Measurements from ENCODE around the gene OR1F1.
A peak's percentile ranks its signal among the peaks of the same experiment; 100 is the strongest.

OR1F1 gene

DNA sequence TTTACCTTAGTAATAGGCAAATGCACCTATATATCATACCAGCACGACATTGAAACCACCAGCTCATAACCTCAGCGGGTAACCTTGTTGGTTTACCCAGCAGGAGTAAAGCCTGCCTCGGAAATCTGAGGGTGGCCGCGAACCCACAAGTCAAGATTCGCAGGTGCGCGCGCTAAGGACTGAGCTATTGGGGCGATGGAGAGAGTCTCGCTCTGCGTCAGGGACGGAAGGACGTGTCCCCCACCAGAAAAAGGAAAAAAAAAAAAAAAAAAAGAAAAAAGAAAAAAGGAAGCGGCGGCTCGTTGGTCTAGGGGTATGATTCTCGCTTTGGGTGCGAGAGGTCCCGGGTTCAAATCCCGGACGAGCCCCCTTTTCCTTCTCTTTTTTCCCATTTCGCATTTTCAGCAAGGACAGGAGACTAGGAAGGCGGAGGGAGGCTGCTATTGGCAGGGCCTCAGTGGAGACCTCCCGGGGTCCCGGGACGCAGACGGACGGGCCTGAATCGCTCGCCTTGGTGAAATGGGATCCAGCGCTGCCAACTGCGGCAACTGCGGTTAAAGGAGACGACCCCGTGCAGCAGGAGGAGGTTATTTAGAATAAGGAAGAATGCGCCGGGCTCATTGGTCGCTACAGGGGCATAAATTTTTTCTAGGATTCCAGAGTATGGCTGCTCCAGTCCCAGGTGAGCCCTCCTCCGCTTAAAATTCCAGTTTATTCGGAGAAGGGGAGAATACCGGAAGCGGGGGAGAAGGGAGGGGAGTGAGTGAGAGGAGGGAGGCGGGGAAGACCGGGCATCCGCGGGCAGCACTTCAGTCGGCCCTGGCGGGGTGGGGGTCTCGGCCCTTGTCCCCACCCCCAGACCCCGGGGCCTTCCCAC lies at the start of gene OR1F1:
Gene OR1F1 (plus strand): TSS at position 407 of the 877 bp plus-strand sequence.
- peak; percentile 84 for DNase-seq

DNA sequence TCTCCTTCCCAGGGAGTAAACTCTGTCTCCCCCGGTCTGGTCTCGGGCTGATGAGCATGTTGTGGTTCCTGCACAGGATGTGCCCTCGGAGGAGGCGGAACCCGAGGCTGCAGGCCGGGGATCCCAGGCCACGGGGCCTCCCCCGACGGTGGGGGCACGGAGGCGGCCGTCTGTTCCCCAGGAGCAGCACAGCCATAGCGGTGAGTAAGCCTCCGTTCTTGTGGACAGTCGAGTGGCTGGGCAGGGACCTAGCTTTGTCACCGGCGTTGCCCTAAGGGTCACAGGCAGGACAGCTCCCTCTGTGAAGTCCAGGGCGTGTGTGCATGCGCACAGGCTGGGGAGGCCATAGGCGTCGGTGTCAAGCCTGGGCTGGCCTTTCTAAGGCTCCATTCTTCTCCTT lies 49.7 kb upstream of the OR1F1 start:
- DNase-seq: no peak

DNA sequence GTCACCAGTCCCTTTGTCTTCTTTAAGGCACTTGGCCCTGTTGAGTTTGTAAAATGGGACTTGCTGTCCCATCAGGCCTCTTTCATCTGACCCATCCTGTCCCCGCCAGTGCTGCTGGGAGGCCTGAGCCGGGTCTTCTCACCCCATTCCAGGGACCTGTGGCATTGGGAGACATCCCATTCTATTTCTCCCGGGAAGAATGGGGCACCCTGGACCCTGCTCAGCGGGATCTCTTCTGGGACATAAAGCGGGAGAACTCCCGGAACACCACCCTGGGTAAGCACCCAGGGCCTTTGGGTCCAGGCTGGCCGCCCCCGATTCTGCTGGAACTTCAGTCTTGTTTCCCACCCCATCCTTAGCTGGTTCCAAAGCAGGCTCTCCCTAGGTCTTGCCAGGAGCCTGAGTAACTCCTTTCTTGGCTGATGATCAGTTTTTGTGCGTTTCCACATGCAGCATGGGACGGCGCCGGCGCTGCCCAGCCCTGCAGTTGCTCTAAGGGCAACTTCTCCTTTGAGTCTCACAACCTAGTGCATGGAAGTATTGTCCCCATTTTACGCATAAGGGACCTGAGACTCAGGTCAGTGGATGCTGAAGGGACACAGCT lies 49.1 kb upstream of the OR1F1 start:
- no peak for DNase-seq

DNA sequence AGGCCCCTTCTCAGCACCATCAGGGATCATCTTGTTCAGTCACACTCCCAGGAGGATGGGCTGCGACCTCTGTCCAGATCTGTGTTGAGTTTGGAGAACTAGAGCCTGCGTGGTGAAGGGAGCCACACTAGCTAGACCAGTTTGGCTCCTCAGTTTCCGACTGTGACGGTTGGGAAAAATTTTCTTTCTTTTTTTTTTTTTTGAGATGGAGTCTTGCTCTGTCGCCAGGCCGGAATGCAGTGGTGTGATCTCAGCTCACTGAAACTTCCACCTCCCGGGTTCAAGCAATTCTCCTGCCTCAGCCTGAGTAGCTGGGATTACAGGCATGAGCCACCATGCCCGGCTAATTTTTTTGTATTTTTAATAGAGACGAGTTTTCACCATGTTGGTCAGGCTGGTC lies 48.4 kb upstream of the OR1F1 start:
- peak; percentile 29 for DNase-seq

DNA sequence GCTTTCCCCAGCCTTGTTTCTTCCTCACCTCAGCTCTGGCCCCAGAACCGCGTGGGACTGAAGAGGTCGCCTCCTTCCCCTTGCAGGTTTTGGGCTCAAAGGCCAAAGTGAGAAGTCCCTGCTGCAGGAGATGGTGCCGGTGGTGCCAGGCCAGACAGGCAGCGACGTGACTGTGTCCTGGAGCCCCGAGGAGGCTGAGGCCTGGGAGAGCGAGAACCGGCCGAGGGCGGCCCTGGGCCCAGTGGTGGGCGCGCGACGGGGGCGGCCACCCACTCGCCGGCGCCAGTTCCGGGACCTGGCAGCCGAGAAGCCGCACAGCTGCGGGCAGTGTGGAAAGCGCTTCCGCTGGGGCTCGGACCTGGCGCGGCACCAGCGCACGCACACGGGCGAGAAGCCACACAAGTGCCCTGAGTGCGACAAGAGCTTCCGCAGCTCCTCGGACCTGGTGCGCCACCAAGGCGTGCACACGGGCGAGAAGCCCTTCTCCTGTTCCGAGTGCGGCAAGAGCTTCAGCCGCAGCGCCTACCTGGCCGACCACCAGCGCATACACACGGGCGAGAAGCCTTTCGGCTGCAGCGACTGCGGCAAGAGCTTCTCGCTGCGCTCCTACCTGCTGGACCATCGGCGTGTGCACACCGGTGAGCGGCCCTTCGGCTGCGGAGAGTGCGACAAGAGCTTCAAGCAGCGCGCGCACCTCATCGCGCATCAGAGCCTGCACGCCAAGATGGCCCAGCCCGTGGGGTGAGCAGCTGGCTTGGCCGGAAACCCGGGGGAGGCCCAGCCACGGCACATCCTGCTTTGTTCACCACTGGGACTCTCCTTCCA lies 47.2 kb upstream of the OR1F1 start:
- no peak for DNase-seq

DNA sequence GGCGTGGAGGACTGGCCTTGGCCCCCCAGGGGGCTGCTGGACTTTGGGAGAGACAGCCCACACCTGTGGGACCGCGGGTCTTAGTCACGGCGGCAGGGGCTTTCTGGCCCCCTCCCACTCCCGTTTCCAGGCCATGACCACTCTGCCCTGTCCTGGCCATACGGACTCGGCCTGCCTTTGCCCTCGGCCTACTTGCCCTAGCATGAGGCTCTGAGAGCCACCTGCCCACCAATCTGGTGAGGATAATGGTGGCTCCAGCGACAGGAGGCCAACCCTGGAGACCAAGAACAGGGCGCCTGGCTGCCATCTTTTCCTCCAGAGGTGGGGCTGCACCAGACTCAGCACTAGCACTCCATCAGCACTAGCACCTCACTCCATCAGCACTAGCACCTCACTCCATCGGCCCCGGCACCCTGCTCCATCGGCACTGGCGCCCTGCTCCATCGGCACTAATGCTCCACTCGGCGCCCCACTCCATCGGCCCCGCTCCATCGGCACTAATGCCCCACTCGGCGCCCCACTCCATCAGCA lies 46.2 kb upstream of the OR1F1 start:
- no peak for DNase-seq

DNA sequence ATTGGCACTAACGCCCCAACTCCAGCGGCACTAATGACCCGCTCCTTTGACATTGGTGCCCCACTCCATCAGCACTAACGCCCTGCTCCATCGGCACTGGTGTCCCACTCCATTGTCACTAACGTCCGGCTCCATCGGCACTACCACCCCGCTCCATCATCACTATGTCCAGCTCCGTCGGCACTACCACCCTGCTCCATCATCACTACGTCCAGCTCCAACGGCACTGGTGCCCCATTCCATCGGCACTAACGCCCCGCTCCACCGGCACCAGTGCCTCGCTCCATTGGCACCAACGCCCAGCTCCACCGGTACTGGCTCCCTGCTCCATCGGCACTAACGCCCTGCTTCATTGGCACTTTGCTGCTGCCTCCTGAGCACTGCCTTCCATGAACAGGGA lies 45.7 kb upstream of the OR1F1 start:
- DNase-seq: no peak

DNA sequence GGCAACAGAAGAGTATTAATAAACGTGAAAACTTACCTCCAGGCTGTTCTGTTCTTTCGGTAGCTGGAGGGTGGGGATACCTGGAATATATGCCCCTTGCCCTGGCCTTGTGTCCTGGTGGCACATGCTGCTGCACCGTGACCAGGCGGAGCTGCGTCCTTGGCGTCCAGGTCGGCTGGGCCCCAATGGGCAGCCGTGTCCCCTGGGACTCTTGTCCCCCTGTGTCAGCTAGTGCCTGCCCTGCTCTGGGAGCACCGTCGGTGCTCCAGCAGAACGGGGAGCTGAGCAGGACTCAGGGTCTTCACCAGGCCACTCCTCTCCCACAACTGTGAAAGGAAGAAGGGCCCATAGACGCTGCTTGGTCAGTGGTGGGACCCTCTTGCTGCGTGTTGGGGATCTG lies 45.2 kb upstream of the OR1F1 start:
- DNase-seq: no peak

DNA sequence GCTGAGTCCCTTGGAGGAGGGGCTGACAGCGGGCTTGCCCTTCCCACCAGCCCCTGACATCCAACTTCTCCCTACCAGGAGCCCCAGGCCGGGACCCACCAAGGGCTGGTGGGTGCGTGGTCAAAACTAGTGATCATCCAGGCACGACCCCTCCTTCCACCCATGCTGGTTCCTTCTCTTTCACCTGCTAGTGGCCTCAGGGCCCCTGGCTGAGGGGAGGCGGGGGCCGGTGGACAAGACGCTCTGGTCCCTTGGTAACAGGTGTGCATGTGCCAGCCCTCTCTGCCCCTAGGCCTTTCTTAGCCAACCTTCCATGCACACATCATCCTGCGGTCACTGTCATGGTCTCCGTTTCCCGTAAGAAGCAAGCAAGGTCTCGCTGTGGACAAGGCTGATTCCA lies 44.8 kb upstream of the OR1F1 start:
- DNase-seq: no peak

DNA sequence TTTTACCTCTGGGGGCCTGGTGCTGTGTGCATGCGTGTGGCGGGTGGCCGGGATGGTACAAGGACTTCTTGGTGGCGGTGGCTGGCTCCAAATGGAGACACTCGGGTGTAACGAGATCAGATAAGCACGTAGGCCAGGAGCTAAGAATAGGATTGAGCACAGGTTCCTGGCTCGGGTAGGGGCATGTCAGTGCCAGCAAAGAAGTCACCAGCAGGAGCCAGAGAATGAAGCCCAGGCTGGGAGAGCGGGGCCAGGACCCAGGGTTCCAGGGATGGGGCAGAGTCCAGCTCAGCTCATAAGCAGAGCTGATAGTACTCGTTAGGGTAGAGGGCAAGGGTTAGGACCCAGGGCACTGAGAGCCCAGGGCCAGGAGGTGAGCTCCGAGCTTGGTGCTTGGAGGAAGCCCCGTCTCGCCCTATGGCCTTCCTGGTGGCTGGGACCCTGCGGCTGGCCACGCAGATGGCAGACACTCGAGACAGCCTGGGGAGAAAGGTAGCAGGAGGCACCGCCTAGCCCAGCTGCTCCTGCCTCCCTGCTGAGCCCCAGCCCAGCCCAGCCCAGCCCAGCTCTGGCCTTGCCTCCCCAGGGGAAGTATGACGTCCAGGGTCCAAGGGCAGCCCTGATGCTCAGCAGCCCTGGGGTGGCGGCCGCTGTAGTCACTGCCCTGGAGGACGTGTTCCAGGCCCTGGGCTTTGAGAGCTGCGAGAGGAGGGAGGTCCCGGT lies 44.2 kb upstream of the OR1F1 start:
- DNase-seq: no peak

DNA sequence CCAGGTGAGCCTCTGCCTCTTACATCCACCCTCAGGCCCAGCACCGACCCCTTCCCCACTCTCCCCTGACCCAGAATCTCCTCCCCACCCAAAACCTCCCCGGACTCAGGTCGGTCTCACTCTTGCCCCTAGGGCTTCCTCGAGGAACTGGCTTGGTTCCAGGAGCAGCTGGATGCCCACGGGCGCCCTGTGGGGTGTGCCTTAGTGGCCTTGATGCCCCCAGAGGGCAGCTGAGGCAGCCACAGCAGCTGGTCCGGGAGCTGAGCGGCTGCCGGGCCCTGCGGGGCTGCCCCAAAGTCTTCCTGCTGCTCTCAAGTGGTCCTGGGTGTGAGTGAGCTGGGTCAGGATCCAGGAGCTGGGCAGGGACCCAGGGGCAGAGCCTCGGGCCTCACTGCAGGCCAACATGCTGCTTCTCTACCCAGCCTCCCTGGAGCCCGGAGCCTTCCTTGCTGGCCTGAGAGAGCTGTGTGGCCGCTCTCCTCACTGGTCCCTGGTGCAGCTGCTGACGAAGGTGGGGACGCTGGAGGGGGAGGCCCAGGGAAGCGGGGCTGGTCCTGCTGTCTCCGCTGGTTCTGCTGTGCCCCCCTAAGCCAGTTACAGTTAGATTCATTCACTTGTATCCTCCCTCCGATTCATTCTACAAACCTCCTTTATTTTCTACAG lies 43.6 kb upstream of the OR1F1 start:
- no peak for DNase-seq

DNA sequence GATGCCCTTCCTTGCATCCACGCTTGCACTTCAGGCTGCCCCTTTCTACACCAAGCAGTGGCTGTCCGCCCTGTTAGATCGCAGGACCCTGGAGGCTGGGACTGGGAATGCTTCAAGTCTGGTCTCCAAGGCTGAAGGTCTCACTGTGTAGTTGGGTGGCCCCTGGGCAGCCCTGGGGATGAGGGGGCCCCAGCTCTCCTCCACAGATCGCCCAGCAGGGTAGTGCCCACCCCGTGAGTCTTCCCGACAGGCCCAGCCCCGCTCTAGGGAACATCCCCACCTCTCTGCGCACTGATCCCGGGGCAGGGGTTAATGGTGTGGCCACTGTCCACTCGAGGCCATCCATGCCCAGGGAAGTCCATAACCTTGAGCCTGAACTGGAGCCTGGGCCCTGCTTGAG lies 42.9 kb upstream of the OR1F1 start:
- DNase-seq: no peak

DNA sequence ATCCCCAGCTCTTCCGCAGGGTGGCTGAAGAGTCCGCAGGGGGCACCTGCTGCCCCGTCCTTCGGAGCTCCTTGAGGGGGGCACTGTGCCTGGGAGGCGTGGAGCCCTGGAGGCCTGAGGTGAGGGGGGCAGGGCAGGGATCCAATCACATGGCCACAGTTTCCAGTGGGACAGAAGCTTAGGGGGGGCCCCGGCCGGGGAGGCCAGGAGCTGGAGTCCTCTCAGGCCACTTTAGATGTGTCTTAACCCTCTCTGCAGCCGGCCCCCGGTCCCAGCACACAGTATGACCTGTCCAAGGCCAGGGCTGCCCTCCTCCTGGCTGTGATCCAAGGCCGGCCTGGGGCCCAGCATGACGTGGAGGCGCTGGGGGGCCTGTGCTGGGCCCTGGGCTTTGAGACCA lies 42.3 kb upstream of the OR1F1 start:
- no peak for DNase-seq

DNA sequence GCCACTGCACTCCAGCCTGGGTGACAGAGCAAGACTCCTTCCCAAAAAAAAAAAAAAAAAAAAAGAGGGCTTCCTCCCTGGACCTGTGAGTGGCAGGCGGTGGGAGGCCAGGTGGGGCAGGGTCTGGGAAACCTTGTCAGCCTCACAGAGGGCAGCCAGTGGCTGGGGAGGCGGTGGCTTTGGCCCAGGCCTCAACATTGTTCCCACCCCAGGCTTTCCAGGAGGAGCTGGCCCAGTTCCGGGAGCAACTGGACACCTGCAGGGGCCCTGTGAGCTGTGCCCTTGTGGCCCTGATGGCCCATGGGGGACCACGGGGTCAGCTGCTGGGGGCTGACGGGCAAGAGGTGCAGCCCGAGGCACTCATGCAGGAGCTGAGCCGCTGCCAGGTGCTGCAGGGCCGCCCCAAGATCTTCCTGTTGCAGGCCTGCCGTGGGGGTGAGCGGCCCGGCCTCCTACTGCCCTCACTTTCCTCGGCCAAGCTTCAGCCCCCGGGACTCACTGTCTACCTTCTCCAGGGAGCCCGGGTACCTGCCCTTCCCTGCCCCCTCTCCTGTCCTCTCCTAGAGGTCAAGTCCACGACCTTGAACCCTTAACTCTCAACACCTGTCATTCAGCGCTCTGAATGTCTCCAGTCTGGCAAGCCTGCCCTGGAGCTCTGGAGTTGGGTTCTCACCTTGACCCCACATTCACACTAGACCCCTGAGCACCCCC lies 40.8 kb upstream of the OR1F1 start:
- DNase-seq: no peak

DNA sequence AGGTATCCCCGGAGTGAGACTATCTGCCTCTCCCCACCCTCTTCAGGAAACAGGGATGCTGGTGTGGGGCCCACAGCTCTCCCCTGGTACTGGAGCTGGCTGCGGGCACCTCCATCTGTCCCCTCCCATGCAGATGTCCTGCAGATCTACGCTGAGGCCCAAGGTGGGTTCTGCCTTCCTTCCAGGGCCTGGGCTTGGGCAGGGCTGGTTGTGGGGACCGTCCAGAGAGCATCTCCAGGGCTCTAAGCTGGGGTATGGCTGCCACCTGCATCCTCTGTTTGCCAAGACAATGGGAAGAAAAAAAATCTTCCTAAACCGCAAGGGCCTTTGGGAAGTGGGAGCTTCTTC lies 40.3 kb upstream of the OR1F1 start:
- DNase-seq: no peak

DNA sequence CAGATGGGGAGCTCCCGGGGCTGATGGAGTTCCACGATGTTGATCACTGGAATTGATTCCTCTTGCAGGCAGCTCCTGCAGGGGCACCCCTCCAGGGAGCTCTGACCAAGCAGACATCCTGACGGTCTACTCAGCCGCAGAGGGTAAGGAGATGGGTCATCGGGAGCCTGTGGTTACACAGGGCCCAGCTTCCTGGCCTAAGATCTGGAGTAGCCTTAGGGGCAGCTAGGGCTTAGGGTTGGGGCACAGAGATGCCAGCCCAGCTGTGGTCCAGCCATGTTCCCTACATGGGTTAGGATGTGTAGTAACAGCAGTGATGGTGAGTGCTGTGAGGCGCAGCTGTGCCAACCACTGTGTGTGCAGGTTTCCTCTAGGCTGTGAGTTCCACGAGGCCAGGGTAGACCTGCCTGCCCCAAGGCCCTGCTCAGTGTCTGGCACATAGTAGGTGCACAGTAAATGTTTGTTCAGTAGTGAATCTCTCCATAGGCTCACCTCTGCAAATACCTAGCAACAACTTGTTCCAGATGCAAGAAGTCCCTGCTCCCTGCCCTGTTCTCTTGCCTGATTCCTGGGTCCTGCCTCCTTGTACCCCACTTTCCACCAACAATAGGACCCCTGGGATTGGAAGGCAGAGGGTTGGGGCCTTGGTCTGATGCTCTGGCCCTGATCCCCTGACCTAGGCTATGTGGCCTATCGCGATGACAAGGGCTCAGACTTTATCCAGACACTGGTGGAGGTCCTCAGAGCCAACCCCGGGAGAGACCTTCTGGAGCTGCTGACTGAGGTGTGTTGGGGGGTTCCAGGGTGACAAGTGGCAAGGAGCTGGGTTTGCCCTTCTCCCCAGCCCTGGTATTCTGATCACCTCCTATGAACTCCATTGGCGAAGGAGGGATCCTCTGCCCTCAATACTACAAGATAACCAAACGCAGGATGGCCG lies 39.5 kb upstream of the OR1F1 start:
- DNase-seq: no peak

DNA sequence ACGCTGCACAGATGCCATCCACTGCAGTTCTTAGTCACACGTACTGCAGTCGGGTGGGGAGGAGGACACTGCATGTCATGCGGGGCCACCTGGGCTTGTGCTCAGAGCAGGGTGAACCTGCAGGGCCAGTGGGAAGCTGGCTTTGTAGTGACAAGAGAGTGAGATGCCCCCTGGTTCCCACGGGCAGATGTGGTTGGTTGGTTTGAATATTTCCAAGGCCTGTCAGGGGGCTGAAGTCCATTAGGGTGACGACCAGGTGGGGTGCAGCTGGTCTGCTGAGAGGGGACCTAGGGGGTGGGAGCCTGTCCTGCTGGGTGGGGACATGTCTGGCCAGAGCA lies 38.8 kb upstream of the OR1F1 start:
- no peak for DNase-seq

DNA sequence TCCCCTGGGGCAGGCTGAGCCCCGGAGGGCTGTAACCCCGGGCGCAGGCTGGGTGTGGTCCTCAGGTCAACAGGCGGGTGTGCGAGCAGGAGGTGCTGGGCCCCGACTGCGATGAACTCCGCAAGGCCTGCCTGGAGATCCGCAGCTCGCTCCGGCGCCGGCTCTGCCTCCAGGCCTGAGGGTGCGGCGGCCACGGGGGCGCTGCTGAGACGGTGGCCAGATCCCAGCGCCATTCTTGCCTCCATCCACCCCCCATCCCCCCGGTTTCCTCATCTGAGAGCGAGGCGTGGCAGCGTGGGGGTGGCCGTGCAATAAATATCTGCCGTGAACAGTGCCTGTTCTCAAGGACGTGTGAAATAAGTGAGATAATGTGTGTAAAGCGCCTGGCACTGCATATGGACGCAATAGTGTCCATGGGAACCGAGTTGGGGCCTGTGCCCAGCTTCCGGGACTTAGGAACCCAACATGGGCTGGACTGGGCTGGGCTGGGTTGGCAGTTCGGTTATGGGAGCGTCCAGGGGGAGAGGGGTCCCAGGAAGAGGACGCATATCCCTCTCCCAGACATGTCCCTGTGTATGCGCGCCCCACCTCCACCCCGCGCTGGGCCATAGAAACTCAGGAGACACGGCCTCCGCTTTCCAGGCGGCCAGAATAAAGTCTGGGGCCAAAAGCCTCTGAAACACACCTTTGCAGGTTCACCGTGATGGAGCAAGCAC lies 38.2 kb upstream of the OR1F1 start:
- peak; percentile 70 for DNase-seq

DNA sequence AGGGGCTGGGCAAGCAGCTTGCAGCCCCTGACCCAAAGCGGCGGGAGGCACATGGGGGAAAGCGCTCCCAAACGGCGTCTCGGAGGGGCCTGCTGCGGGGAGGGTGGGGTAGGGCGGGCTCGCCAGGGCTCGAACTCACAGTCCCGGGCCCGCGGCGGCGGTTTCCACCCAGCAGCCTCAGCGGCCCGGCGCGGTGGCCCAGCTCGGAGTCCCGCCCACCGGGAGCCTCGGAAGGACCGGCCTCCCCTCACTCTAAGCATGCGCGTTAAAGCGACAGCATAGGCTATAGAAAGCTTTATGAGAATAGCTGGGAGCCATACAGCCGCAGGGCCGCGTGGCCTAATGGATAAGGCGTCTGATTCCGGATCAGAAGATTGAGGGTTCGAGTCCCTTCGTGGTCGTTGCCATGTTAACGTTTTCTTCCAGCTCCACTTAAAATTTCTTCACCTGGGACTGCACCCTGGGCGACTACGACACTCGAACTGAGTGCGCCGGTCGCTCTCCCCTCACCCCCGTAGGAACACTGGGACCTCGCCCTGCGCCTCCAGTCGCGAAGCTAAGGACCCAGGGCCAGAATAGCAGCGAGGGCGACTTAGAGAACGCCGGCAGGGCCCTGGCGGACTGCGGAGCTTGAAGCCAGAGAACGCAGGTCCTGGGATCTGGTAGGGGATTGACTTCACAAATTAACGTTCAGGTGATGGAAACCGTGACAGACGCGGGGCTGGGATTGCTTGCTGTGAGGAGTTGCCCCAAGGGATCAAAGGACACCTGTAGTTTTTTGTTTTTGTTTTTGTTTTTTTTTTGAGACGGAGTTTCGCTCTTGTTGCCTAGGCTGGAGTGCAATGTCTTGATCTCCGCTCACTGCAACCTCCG lies 37.4 kb upstream of the OR1F1 start:
- peak; percentile 97 for DNase-seq

Data from fibroblast of skin of right quadriceps (primary cell).